B cell (primary cell): Measurements from ENCODE around the gene DCUN1D4. TPM values are rescaled to one million over a fixed set of nuclear protein-coding genes. Genes with fewer than 3 reads are reported as not detected.

Experiments used
- ATAC-seq: fragments of 200-7000 bp; cut with Tn5 transposase; one replicate; pipeline ENCODE4 v1.10.0; 2021; ENCODE audit warnings: low read depth, mild to moderate bottlenecking, moderate number of reproducible peaks, moderate library complexity
- CTCF ChIA-PET: fragments of 350-600 bp; sonication (Branson Sonifier 250); formaldehyde crosslinking; loops from one replicate; lab custom pipeline; 2021; ENCODE audit warnings: antibody characterized with exemption, inconsistent platforms; lab: Charles Lee
- POLR2A ChIA-PET: fragments of 350-600 bp; sonication (Branson Sonifier 250); formaldehyde crosslinking; loops from one replicate; lab custom pipeline; 2021; ENCODE audit warnings: antibody characterized with exemption; lab: Charles Lee
- DNase-seq: peaks from one replicate; pipeline ENCODE4 v3.0.0; 2013
- H2AFZ ChIP-seq: 2 replicates; pipeline ENCODE4 v1.6.1; 2012; ENCODE audit warnings: mild to moderate bottlenecking, low read depth, low read length; ENCODE audit not compliant: insufficient read depth, poor library complexity, severe bottlenecking
- H3K27ac ChIP-seq, 2 donors: 1 replicate in 1 of 2; 2 replicates in 1 of 2; pipeline ENCODE4 v1.5.1; 2012 to 2013; ENCODE audit warnings: low read length in 2 of 2, mild to moderate bottlenecking in 2 of 2, moderate library complexity in 1 of 2
- H3K27me3 ChIP-seq, 4 experiments: fragments of 200-600 bp in 1 of 4; sonication (generic) in 1 of 4; replicated peaks in 1 of 4; 1 replicate in 2 of 4; 2 replicates in 2 of 4; pipeline versions ENCODE4 v1.6.1 to v1.7.0; 2013 to 2016; ENCODE audit warnings: low read length in 3 of 4, mild to moderate bottlenecking in 2 of 4, mixed read lengths in 1 of 4, moderate library complexity in 1 of 4; ENCODE audit not compliant: insufficient read depth in 4 of 4, control insufficient read depth in 3 of 4; ENCODE audit errors: control extremely low read depth in 1 of 4
- H3K36me3 ChIP-seq, 2 experiments: replicated peaks in 1 of 2; 1 replicate in 1 of 2; 2 replicates in 1 of 2; pipeline versions ENCODE4 v1.6.1 to v1.7.1; 2013; ENCODE audit warnings: low read length in 1 of 2; ENCODE audit not compliant: insufficient read depth in 2 of 2, control insufficient read depth in 1 of 2; ENCODE audit errors: control extremely low read depth in 1 of 2, extremely low read depth in 1 of 2
- H3K4me1 ChIP-seq, 2 donors: fragments of 200-600 bp in 1 of 2; sonication (generic) in 1 of 2; 1 replicate in 1 of 2; 2 replicates in 1 of 2; pipeline versions ENCODE4 v1.5.1 to v1.6.1; 2013 to 2017; ENCODE audit warnings: low read length in 2 of 2; ENCODE audit not compliant: control insufficient read depth in 2 of 2, insufficient read depth in 2 of 2
- H3K4me2 ChIP-seq: replicated peaks from 2 replicates; pipeline ENCODE3; 2012; ENCODE audit warnings: mild to moderate bottlenecking, low read depth, low read length; ENCODE audit not compliant: poor library complexity, severe bottlenecking
- H3K4me3 ChIP-seq, 5 experiments: fragments of 200-600 bp in 1 of 5; sonication (generic) in 1 of 5; 1 replicate in 3 of 5; 2 replicates in 2 of 5; pipeline versions ENCODE4 v1.5.1 to v1.7.0; 2011 to 2016; ENCODE audit warnings: low read length in 4 of 5, mild to moderate bottlenecking in 4 of 5, low read depth in 2 of 5, control low read depth in 1 of 5, moderate library complexity in 1 of 5; ENCODE audit not compliant: insufficient read depth in 1 of 5; ENCODE audit errors: control extremely low read depth in 1 of 5, extremely low read depth in 1 of 5
- H3K79me2 ChIP-seq: fragments of 200-600 bp; sonication (generic); one replicate; pipeline ENCODE4 v1.6.0; 2016; ENCODE audit warnings: low read length; ENCODE audit not compliant: control insufficient read depth, insufficient read depth
- H3K9ac ChIP-seq: fragments of 200-600 bp; sonication (generic); 2 replicates; pipeline ENCODE4 v1.6.1; 2017; ENCODE audit warnings: mild to moderate bottlenecking, low read length, moderate library complexity
- H3K9me3 ChIP-seq, 3 donors: one replicate each; pipeline versions ENCODE4 v1.6.1 to v1.7.1; 2013; ENCODE audit warnings: low read length in 2 of 3; ENCODE audit not compliant: control insufficient read depth in 2 of 3, insufficient read depth in 1 of 3; ENCODE audit errors: control extremely low read depth in 1 of 3
- H4K20me1 ChIP-seq: 2 replicates; pipeline ENCODE4 v1.6.0; 2012; ENCODE audit warnings: mild to moderate bottlenecking, low read length; ENCODE audit not compliant: insufficient read depth, control insufficient read depth, poor library complexity, severe bottlenecking
- H3K27ac Mint-ChIP-seq: one replicate; pipeline ENCODE4 v1.8.0; 2021; ENCODE audit warnings: mixed read lengths
- H3K27me3 Mint-ChIP-seq: one replicate; pipeline ENCODE4 v1.8.0; 2021; ENCODE audit warnings: mixed read lengths
- H3K4me1 Mint-ChIP-seq: one replicate; pipeline ENCODE4 v1.8.0; 2021; ENCODE audit warnings: mixed read lengths
- H3K4me3 Mint-ChIP-seq: one replicate; pipeline ENCODE4 v1.8.0; 2021; ENCODE audit warnings: mixed read lengths
- H3K9me3 Mint-ChIP-seq: one replicate; pipeline ENCODE4 v1.8.0; 2022; ENCODE audit warnings: mixed read lengths; ENCODE audit not compliant: insufficient read depth
- EZH2 ChIP-seq: IDR thresholded peaks from 2 replicates; pipeline ENCODE4 v1.6.1; 2012; ENCODE audit warnings: borderline replicate concordance, low read depth, mild to moderate bottlenecking, moderate library complexity, low read length; ENCODE audit not compliant: insufficient read depth, poor library complexity, severe bottlenecking
- WGBS: methylation state at CpG from one replicate; pipeline ENCODE4 v1.1.5; 2013; ENCODE audit warnings: missing lambda C conversion rate; ENCODE audit not compliant: insufficient coverage; 5-methylcytosine and 5-hydroxymethylcytosine counted together
- intact Hi-C: fragments of 100-400 bp; cut with micrococcal nuclease; formaldehyde crosslinking; loops from one replicate; pipeline ENCODE4 v1.10.0; 2022
- polyA plus RNA-seq: library from polyadenylated mRNA; depleted of rRNA; stranded (reverse); fragments of >200 nt; gene quantifications from 2 replicates; pipeline ENCODE4 v1.2.3, GENCODE V29; 2012
- total RNA-seq, 2 donors: library from RNA; stranded (reverse); fragments of 120-200 nt in 1 of 2; gene quantifications; 1 replicate in 1 of 2; 2 replicates in 1 of 2; pipeline versions ENCODE4 v1.2.3 to v1.2.4, GENCODE V29; 2013 to 2022
- TF ChIP-seq, protein P1 (sequence below): fragments of 200-600 bp; IDR thresholded peaks from one replicate; pipeline ENCODE4 v1.8.0; 2022; ENCODE audit warnings: antibody characterized with exemption, mild to moderate bottlenecking

DCUN1D4 gene
- total and polyA plus RNA-seq, 2 donors (not counting 1 experiment from before 2014, with no cell fraction given) = 15.1 to 39.7 TPM

DNA sequence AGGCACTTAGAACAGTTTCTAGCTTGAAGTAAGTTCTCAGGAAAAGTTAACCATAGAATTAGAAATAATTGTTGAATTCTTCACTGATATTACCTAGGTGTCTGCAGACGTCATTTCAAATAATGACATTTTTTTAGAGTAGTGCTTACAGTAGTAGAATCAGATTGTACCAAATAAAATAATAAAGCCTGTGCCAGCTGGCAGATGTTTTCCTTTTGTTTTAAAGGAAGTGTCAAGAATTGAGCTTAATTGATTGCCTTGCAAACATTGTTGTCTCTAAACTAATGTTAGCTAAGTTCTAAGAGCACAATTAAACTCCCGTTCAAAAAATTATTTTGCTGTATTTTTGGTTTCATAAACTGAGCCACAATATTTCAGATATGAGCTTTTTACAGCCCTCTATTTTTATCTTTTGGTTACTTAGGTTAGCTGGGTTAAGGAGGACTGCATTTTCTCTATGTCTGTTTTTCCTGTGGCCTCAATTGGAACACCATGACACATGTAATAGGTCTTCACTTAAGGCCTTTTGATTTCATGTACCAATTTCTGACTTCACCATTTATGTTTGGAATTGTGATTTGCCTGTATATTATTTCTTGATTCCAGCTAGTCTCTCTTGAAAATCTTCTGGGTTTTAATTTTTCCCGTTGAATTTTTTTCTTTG lies 64.2 kb downstream of the DCUN1D4 start:
- peaks cover 5 to 11% of the 10 kb centered on the region in 2 experiments for H3K36me3 ChIP-seq
- no peak overlapping the region for H3K9ac ChIP-seq
- CTCF ChIA-PET = interaction anchor here (2.2 kb wide), 1 partner anchor 11 kb away, joined by 9 read pairs; no protein-coding TSS in a partner anchor
- no peaks in the 10 kb centered on the region for H3K9me3 Mint-ChIP-seq
- no peak overlapping the region for H3K27ac ChIP-seq
- WGBS = no CpG with 5 or more reads among the region's 3 CpGs
- no peak overlapping the region for H3K27ac Mint-ChIP-seq
- no peaks in the 10 kb centered on the region for H4K20me1 ChIP-seq
- H3K4me3 ChIP-seq = no peak overlapping the region
- H3K79me2 ChIP-seq = no peaks in the 10 kb centered on the region
- H3K9me3 ChIP-seq = no peaks in the 10 kb centered on the region
- H3K27me3 Mint-ChIP-seq = no peaks in the 10 kb centered on the region
- no peak overlapping the region for H2AFZ ChIP-seq
- POLR2A ChIA-PET = no interaction called here
- H3K4me1 ChIP-seq = peaks cover 5 to 6% of the 10 kb centered on the region in 2 donors
- peaks cover 13% of the 10 kb centered on the region for H3K4me1 Mint-ChIP-seq
- H3K4me2 ChIP-seq = no peak overlapping the region
- intact Hi-C loops = no loop called here
- no peak for ATAC-seq
- TF ChIP-seq EZH2 = no peak
- TF ChIP-seq, protein P1, sequence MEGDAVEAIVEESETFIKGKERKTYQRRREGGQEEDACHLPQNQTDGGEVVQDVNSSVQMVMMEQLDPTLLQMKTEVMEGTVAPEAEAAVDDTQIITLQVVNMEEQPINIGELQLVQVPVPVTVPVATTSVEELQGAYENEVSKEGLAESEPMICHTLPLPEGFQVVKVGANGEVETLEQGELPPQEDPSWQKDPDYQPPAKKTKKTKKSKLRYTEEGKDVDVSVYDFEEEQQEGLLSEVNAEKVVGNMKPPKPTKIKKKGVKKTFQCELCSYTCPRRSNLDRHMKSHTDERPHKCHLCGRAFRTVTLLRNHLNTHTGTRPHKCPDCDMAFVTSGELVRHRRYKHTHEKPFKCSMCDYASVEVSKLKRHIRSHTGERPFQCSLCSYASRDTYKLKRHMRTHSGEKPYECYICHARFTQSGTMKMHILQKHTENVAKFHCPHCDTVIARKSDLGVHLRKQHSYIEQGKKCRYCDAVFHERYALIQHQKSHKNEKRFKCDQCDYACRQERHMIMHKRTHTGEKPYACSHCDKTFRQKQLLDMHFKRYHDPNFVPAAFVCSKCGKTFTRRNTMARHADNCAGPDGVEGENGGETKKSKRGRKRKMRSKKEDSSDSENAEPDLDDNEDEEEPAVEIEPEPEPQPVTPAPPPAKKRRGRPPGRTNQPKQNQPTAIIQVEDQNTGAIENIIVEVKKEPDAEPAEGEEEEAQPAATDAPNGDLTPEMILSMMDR = no peak
- no peak for DNase-seq
- H3K27me3 ChIP-seq = no peaks in the 10 kb centered on the region
- no peak overlapping the region for H3K4me3 Mint-ChIP-seq

DNA sequence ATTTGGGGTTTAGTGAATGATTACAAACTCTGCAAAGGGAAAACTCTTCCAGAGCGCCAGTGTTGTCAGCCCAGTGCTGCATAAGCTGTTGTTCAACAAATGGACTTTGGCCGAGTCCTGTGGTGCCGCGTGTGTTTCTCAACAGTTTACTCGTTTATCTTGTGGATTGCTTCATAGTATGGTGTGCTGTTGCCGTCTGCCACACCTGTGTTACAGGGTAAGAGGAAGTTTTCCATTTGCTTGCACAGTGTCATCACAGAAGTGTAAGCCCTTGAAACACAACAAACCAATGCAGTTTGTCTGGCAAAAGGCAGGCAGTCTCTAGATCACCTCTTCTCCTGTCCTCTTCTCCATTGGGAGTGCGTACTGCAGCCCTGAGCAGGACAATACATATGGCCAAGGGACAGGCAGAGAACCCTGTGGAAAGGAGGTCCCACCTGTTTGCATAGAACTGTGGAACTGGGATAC lies 66.3 kb downstream of the DCUN1D4 start:
- no peaks in the 10 kb centered on the region for H3K27me3 ChIP-seq
- no peak overlapping the region for H2AFZ ChIP-seq
- H3K79me2 ChIP-seq = no peaks in the 10 kb centered on the region
- H4K20me1 ChIP-seq = no peaks in the 10 kb centered on the region
- Mint-ChIP-seq H3K9me3 (no peaks in the 10 kb centered on the region), H3K4me1 (peaks cover 13% of the 10 kb centered on the region), H3K4me3 (no peak overlapping the region), H3K27ac (no peak overlapping the region), H3K27me3 (no peaks in the 10 kb centered on the region)
- peaks cover 5 to 6% of the 10 kb centered on the region in 2 donors for H3K4me1 ChIP-seq
- no peaks in the 10 kb centered on the region for H3K9me3 ChIP-seq
- ChIA-PET CTCF (no interaction called here), POLR2A (no interaction called here)
- no peak overlapping the region for H3K27ac ChIP-seq
- no peak for TF ChIP-seq EZH2
- TF ChIP-seq, protein P1 = no peak
- no peak overlapping the region for H3K9ac ChIP-seq
- ATAC-seq (no peak), DNase-seq (no peak)
- H3K4me2 ChIP-seq = no peak overlapping the region
- WGBS = 100% methylated on average over 6 of the region's 7 CpGs
- intact Hi-C loops = no loop called here
- no peak overlapping the region for H3K4me3 ChIP-seq
- H3K36me3 ChIP-seq = peaks cover 4 to 30% of the 10 kb centered on the region in 2 experiments
